ENCODE results near the gene SCAMP2.
"Not testable (repeated sequence)": the region's sequence is repeated elsewhere in the genome, so short reads cannot be mapped to it uniquely, and the experiment has no call there.

Gene SCAMP2

GRCh38 chr15:74890665-74890960, 17.4 kb upstream of the SCAMP2 start:
- DNase-seq (ENCODE audit: low read depth in 2 of 2): no peak

GRCh38 chr15:74889883-74890664, 16.9 kb upstream of the SCAMP2 start, which contains the start of gene MPI:
MPI (plus strand) TSS chr15:74890042; CDS start chr15:74890074, 32 bp downstream.
- peak; percentile 77 to 88 for DNase-seq (ENCODE audit: low read depth in 2 of 2)

GRCh38 chr15:74889390-74889882, 16.3 kb upstream of the SCAMP2 start:
- DNase-seq (ENCODE audit: low read depth in 2 of 2): no peak

GRCh38 chr15:74888716-74889115, 15.6 kb upstream of the SCAMP2 start:
- DNase-seq (ENCODE audit: low read depth in 2 of 2): no peak

- DNase-seq (ENCODE audit: low read depth in 2 of 2): not testable (repeated sequence)
Observed at GRCh38 chr15:74887537-74888193, 14.5 kb upstream of the SCAMP2 start.

GRCh38 chr15:74885461-74885860, 12.3 kb upstream of the SCAMP2 start:
- DNase-seq (ENCODE audit: low read depth in 2 of 2): no peak

GRCh38 chr15:74884428-74885223, 11.5 kb upstream of the SCAMP2 start:
- no peak for DNase-seq (ENCODE audit: low read depth in 2 of 2)

- no peak for DNase-seq (ENCODE audit: low read depth in 2 of 2)
Observed at GRCh38 chr15:74882528-74882927, 9.4 kb upstream of the SCAMP2 start.

- DNase-seq (ENCODE audit: low read depth in 2 of 2): no peak
Observed at GRCh38 chr15:74878273-74878672, 5.1 kb upstream of the SCAMP2 start.

GRCh38 chr15:74873756-74874424, 725 bp upstream of the SCAMP2 start:
- no peak for DNase-seq (ENCODE audit: low read depth in 2 of 2)

- DNase-seq (ENCODE audit: low read depth in 2 of 2): no peak
Observed at GRCh38 chr15:74872702-74873035, 496 bp downstream of the SCAMP2 start.

GRCh38 chr15:74870436-74871215, 2.5 kb downstream of the SCAMP2 start:
- DNase-seq (ENCODE audit: low read depth in 2 of 2): no peak

- DNase-seq (ENCODE audit: low read depth in 2 of 2): no peak
Observed at GRCh38 chr15:74869726-74870407, 3.3 kb downstream of the SCAMP2 start.

- no peak for DNase-seq (ENCODE audit: low read depth in 2 of 2)
Observed at GRCh38 chr15:74869372-74869725, 3.8 kb downstream of the SCAMP2 start.

GRCh38 chr15:74868059-74868458, 5.1 kb downstream of the SCAMP2 start:
- no peak for DNase-seq (ENCODE audit: low read depth in 2 of 2)

GRCh38 chr15:74867466-74868038, 5.6 kb downstream of the SCAMP2 start:
- no peak for DNase-seq (ENCODE audit: low read depth in 2 of 2)

- no peak for DNase-seq (ENCODE audit: low read depth in 2 of 2)
Observed at GRCh38 chr15:74866090-74866489, 7.1 kb downstream of the SCAMP2 start.

- DNase-seq (ENCODE audit: low read depth in 2 of 2): no peak
Observed at GRCh38 chr15:74865316-74865715, 7.8 kb downstream of the SCAMP2 start.

- DNase-seq (ENCODE audit: low read depth in 2 of 2): no peak
Observed at GRCh38 chr15:74864296-74864695, 8.9 kb downstream of the SCAMP2 start.

Data from activated CD4-positive, alpha-beta T cell treated with anti-CD3 and anti-CD28 coated beads for 24 hours (primary cell).